SK-N-SH (cell line): Measurements from ENCODE around the gene CCDC70.

ENCODE experiments used
- CTCF ChIP-seq: fragments of 200-600 bp; sonication (generic); IDR thresholded peaks from 2 replicates; pipeline ENCODE4 v1.6.1; 2017; ENCODE audit warnings: antibody characterized with exemption, mild to moderate bottlenecking, moderate library complexity
- JUND ChIP-seq: IDR thresholded peaks from 2 replicates; pipeline ENCODE4 v1.4.0; 2012
- MAX ChIP-seq: IDR thresholded peaks from 2 replicates; pipeline ENCODE4 v1.4.0; 2012; ENCODE audit warnings: low read depth
- POLR2AphosphoS5 ChIP-seq: IDR thresholded peaks from 2 replicates; pipeline ENCODE4 v1.6.1; 2012; ENCODE audit warnings: low read depth, low read length
- SIN3A ChIP-seq: IDR thresholded peaks from 2 replicates; pipeline ENCODE4 v1.6.1; 2012; ENCODE audit warnings: low read depth, mild to moderate bottlenecking, low read length, moderate library complexity, borderline replicate concordance

- TF ChIP-seq JUND = no peak
- no peak for TF ChIP-seq SIN3A
- no peak for TF ChIP-seq MAX
- no peak for TF ChIP-seq CTCF
- TF ChIP-seq POLR2AphosphoS5 = no peak
Observed at GRCh38 chr13:51823863-51824262, 37.9 kb upstream of the CCDC70 start.
